ENCODE results near the gene GALNT18.

GALNT18 gene

GRCh38 chr11:11640996-11641395, 19.2 kb upstream of the GALNT18 start:
- Mint-ChIP-seq H3K9me3 (ENCODE audit: low read depth) (peaks cover 9% of the 10 kb centered on the region), H3K36me3 (no peaks in the 10 kb centered on the region), H3K4me3 (no peak overlapping the region), H3K27me3 (peaks cover 31% of the 10 kb centered on the region), H3K4me1 (ENCODE audit: low read depth) (no peaks in the 10 kb centered on the region), H3K27ac (no peak overlapping the region)

- H3K27me3 Mint-ChIP-seq, result peaks cover 26% of the 10 kb centered on the region
- no peaks in the 10 kb centered on the region for H3K4me1 Mint-ChIP-seq (ENCODE audit: low read depth)
- H3K4me3 Mint-ChIP-seq, result no peak overlapping the region
- peaks cover 5% of the 10 kb centered on the region for H3K9me3 Mint-ChIP-seq (ENCODE audit: low read depth)
- H3K27ac Mint-ChIP-seq, result no peak overlapping the region
- H3K36me3 Mint-ChIP-seq, result no peaks in the 10 kb centered on the region
Measured at GRCh38 chr11:11640152-11640551, 18.3 kb upstream of the GALNT18 start.

- Mint-ChIP-seq H3K27me3 (peaks cover 19% of the 10 kb centered on the region), H3K4me1 (ENCODE audit: low read depth) (no peaks in the 10 kb centered on the region), H3K9me3 (ENCODE audit: low read depth) (no peaks in the 10 kb centered on the region), H3K4me3 (no peak overlapping the region), H3K27ac (no peak overlapping the region), H3K36me3 (no peaks in the 10 kb centered on the region)
Measured at GRCh38 chr11:11636671-11637070, 14.9 kb upstream of the GALNT18 start.

- H3K27ac Mint-ChIP-seq, result no peak overlapping the region
- no peaks in the 10 kb centered on the region for H3K9me3 Mint-ChIP-seq (ENCODE audit: low read depth)
- H3K4me1 Mint-ChIP-seq (ENCODE audit: low read depth), result no peaks in the 10 kb centered on the region
- H3K27me3 Mint-ChIP-seq, result peaks cover 16% of the 10 kb centered on the region
- no peaks in the 10 kb centered on the region for H3K36me3 Mint-ChIP-seq
- no peak overlapping the region for H3K4me3 Mint-ChIP-seq
Measured at GRCh38 chr11:11635443-11635842, 13.6 kb upstream of the GALNT18 start.

- Mint-ChIP-seq H3K27me3 (peaks cover 8% of the 10 kb centered on the region), H3K36me3 (no peaks in the 10 kb centered on the region), H3K27ac (no peak overlapping the region), H3K9me3 (ENCODE audit: low read depth) (no peaks in the 10 kb centered on the region), H3K4me3 (no peak overlapping the region), H3K4me1 (ENCODE audit: low read depth) (no peaks in the 10 kb centered on the region)
Measured at GRCh38 chr11:11629368-11629767, 7.6 kb upstream of the GALNT18 start.

- Mint-ChIP-seq H3K4me1 (ENCODE audit: low read depth) (no peaks in the 10 kb centered on the region), H3K36me3 (no peaks in the 10 kb centered on the region), H3K9me3 (ENCODE audit: low read depth) (no peaks in the 10 kb centered on the region), H3K27ac (no peak overlapping the region), H3K27me3 (peaks cover 8% of the 10 kb centered on the region), H3K4me3 (no peak overlapping the region)
Measured at GRCh38 chr11:11628651-11629050, 6.8 kb upstream of the GALNT18 start.

GRCh38 chr11:11626128-11626527, 4.3 kb upstream of the GALNT18 start:
- Mint-ChIP-seq H3K36me3 (no peaks in the 10 kb centered on the region), H3K27ac (no peak overlapping the region), H3K9me3 (ENCODE audit: low read depth) (no peaks in the 10 kb centered on the region), H3K4me1 (ENCODE audit: low read depth) (no peaks in the 10 kb centered on the region), H3K27me3 (peaks cover 17% of the 10 kb centered on the region), H3K4me3 (no peak overlapping the region)

- Mint-ChIP-seq H3K9me3 (ENCODE audit: low read depth) (no peaks in the 10 kb centered on the region), H3K4me3 (no peak overlapping the region), H3K27ac (no peak overlapping the region), H3K27me3 (peaks cover 12% of the 10 kb centered on the region), H3K36me3 (no peaks in the 10 kb centered on the region), H3K4me1 (ENCODE audit: low read depth) (peaks cover 2% of the 10 kb centered on the region)
Measured at GRCh38 chr11:11624926-11625325, 3.1 kb upstream of the GALNT18 start.

GRCh38 chr11:11624204-11624603, 2.4 kb upstream of the GALNT18 start:
- H3K4me1 Mint-ChIP-seq (ENCODE audit: low read depth), result peaks cover 2% of the 10 kb centered on the region
- H3K27ac Mint-ChIP-seq, result no peak overlapping the region
- H3K9me3 Mint-ChIP-seq (ENCODE audit: low read depth), result no peaks in the 10 kb centered on the region
- H3K4me3 Mint-ChIP-seq, result no peak overlapping the region
- H3K27me3 Mint-ChIP-seq, result peaks cover 19% of the 10 kb centered on the region
- no peaks in the 10 kb centered on the region for H3K36me3 Mint-ChIP-seq

- Mint-ChIP-seq H3K4me3 (peak overlapping the region; percentile 42), H3K4me1 (ENCODE audit: low read depth) (peaks cover 2% of the 10 kb centered on the region), H3K27ac (no peak overlapping the region), H3K9me3 (ENCODE audit: low read depth) (no peaks in the 10 kb centered on the region), H3K36me3 (no peaks in the 10 kb centered on the region), H3K27me3 (peaks cover 24% of the 10 kb centered on the region)
Measured at GRCh38 chr11:11622772-11623171, 967 bp upstream of the GALNT18 start.

- no peaks in the 10 kb centered on the region for H3K36me3 Mint-ChIP-seq
- peak overlapping the region; percentile 13 for H3K4me3 Mint-ChIP-seq
- H3K27ac Mint-ChIP-seq, result no peak overlapping the region
- H3K9me3 Mint-ChIP-seq (ENCODE audit: low read depth), result no peaks in the 10 kb centered on the region
- peaks cover 24% of the 10 kb centered on the region for H3K27me3 Mint-ChIP-seq
- H3K4me1 Mint-ChIP-seq (ENCODE audit: low read depth), result peaks cover 2% of the 10 kb centered on the region
Measured at GRCh38 chr11:11622340-11622706, 518 bp upstream of the GALNT18 start.

GRCh38 chr11:11620921-11621572, 758 bp downstream of the GALNT18 start:
- Mint-ChIP-seq H3K36me3 (no peaks in the 10 kb centered on the region), H3K9me3 (ENCODE audit: low read depth) (no peaks in the 10 kb centered on the region), H3K4me1 (ENCODE audit: low read depth) (peaks cover 2% of the 10 kb centered on the region), H3K27ac (peak overlapping the region; percentile 46), H3K4me3 (peak overlapping the region; percentile 77), H3K27me3 (peaks cover 26% of the 10 kb centered on the region)

GRCh38 chr11:11620173-11620920, 1.5 kb downstream of the GALNT18 start:
- Mint-ChIP-seq H3K4me3 (peak overlapping the region; percentile 77), H3K27me3 (peaks cover 26% of the 10 kb centered on the region), H3K4me1 (ENCODE audit: low read depth) (peaks cover 2% of the 10 kb centered on the region), H3K36me3 (no peaks in the 10 kb centered on the region), H3K27ac (no peak overlapping the region), H3K9me3 (ENCODE audit: low read depth) (no peaks in the 10 kb centered on the region)

- H3K4me3 Mint-ChIP-seq, result no peak overlapping the region
- no peaks in the 10 kb centered on the region for H3K36me3 Mint-ChIP-seq
- H3K27ac Mint-ChIP-seq, result no peak overlapping the region
- H3K9me3 Mint-ChIP-seq (ENCODE audit: low read depth), result no peaks in the 10 kb centered on the region
- H3K4me1 Mint-ChIP-seq (ENCODE audit: low read depth), result peaks cover 2% of the 10 kb centered on the region
- H3K27me3 Mint-ChIP-seq, result peaks cover 25% of the 10 kb centered on the region
Measured at GRCh38 chr11:11618973-11619435, 2.8 kb downstream of the GALNT18 start.

GRCh38 chr11:11615086-11615485, 6.7 kb downstream of the GALNT18 start:
- peaks cover 23% of the 10 kb centered on the region for H3K27me3 Mint-ChIP-seq
- H3K9me3 Mint-ChIP-seq (ENCODE audit: low read depth), result no peaks in the 10 kb centered on the region
- H3K4me3 Mint-ChIP-seq, result no peak overlapping the region
- no peak overlapping the region for H3K27ac Mint-ChIP-seq
- H3K4me1 Mint-ChIP-seq (ENCODE audit: low read depth), result no peaks in the 10 kb centered on the region
- H3K36me3 Mint-ChIP-seq, result no peaks in the 10 kb centered on the region

GRCh38 chr11:11612439-11612838, 9.4 kb downstream of the GALNT18 start:
- Mint-ChIP-seq H3K4me1 (ENCODE audit: low read depth) (no peaks in the 10 kb centered on the region), H3K27ac (no peak overlapping the region), H3K4me3 (no peak overlapping the region), H3K27me3 (peaks cover 8% of the 10 kb centered on the region), H3K9me3 (ENCODE audit: low read depth) (no peaks in the 10 kb centered on the region), H3K36me3 (no peaks in the 10 kb centered on the region)
